GM23338 (cell line): ENCODE measurements around the gene TXLNG.

ENCODE experiments used
- CREB1 ChIP-seq: fragments of 250-450 bp; sonication (Bioruptor Pico); IDR thresholded peaks from 2 replicates; pipeline ENCODE4 v1.5.0; 2020; ENCODE audit warnings: low read depth, mild to moderate bottlenecking, moderate library complexity
- EZH2 ChIP-seq: fragments of 200-600 bp; sonication (generic); IDR thresholded peaks from one replicate; pipeline ENCODE4 v1.8.0; 2017; ENCODE audit warnings: antibody characterized with exemption, mild to moderate bottlenecking, low read depth; ENCODE audit not compliant: unreplicated experiment
- EZH2phosphoT487 ChIP-seq: fragments of 200-600 bp; sonication (generic); IDR thresholded peaks from one replicate; pipeline ENCODE4 v1.8.1; 2018; ENCODE audit warnings: antibody characterized with exemption; ENCODE audit not compliant: unreplicated experiment
- JUNB ChIP-seq: IDR thresholded peaks from one replicate; pipeline ENCODE4 v1.6.1; 2016; ENCODE audit warnings: antibody characterized with exemption; ENCODE audit not compliant: unreplicated experiment
- POLR2AphosphoS5 ChIP-seq: IDR thresholded peaks from 2 replicates; pipeline ENCODE4 v1.6.1; 2016; ENCODE audit warnings: antibody characterized with exemption, low read depth
- REST ChIP-seq: IDR thresholded peaks from one replicate; pipeline ENCODE4 v1.6.1; 2018; ENCODE audit warnings: antibody characterized with exemption; ENCODE audit not compliant: unreplicated experiment
- TF ChIP-seq, protein P1 (sequence below), 2 experiments: fragments of 200-600 bp in 1 of 2; sonication (generic) in 1 of 2; conservative IDR thresholded peaks; 2 replicates each; pipeline versions ENCODE4 v1.5.1 to v1.6.1; 2016 to 2017; ENCODE audit warnings: antibody characterized with exemption in 2 of 2, low read depth in 2 of 2, mild to moderate bottlenecking in 2 of 2, moderate library complexity in 1 of 2

DNA sequence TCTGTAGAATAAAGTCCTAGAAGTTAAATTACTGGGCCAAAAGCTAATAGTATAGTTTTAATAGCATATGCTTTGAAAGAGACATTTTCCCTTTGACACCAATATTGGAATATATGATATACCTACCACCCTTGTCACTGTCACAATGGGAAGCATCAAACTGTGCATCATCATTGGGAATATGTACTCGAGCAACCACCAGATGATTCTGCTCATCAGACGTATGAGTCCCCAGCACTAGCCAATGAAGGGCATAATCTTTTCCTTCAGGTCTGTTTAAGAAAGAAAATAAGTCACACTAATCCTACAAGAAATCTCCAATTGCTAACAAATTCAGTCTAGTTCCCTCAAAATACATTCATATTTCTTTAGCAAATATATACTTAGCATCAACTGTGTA lies 76.6 kb downstream of the TXLNG start:
- TF ChIP-seq EZH2 (no peak), EZH2phosphoT487 (no peak), POLR2AphosphoS5 (no peak), CREB1 (CRISPR knock-in tag) (no peak), REST (no peak), JUNB (no peak)
- TF ChIP-seq, protein P1, sequence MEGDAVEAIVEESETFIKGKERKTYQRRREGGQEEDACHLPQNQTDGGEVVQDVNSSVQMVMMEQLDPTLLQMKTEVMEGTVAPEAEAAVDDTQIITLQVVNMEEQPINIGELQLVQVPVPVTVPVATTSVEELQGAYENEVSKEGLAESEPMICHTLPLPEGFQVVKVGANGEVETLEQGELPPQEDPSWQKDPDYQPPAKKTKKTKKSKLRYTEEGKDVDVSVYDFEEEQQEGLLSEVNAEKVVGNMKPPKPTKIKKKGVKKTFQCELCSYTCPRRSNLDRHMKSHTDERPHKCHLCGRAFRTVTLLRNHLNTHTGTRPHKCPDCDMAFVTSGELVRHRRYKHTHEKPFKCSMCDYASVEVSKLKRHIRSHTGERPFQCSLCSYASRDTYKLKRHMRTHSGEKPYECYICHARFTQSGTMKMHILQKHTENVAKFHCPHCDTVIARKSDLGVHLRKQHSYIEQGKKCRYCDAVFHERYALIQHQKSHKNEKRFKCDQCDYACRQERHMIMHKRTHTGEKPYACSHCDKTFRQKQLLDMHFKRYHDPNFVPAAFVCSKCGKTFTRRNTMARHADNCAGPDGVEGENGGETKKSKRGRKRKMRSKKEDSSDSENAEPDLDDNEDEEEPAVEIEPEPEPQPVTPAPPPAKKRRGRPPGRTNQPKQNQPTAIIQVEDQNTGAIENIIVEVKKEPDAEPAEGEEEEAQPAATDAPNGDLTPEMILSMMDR (conservative IDR thresholded peaks at IDR 0.05; ENCODE audit: low read depth in 2 of 2): no peak
